Lung (tissue), 12 donors: Measurements from ENCODE around the gene BCAN. TPM values are rescaled to one million over a fixed set of nuclear protein-coding genes. Genes with fewer than 3 reads are reported as not detected.

Experiments used
- ATAC-seq: fragments of 200-7000 bp; cut with Tn5 transposase; one replicate; pipeline ENCODE4 v1.9.1; 2020; ENCODE audit warnings: moderate number of reproducible peaks; ENCODE audit not compliant: insufficient read depth, low FRiP score
- DNase-seq, 3 donors: peaks; one replicate each; pipeline ENCODE4 v3.0.0-alpha.2; 2013 to 2017
- H3K27ac ChIP-seq, 2 donors: one replicate each; pipeline ENCODE4 v1.5.1; 2013; ENCODE audit warnings: mild to moderate bottlenecking in 2 of 2, moderate library complexity in 2 of 2, control low read depth in 1 of 2, inconsistent platforms in 1 of 2, low read depth in 1 of 2, low read length in 1 of 2
- H3K27me3 ChIP-seq, 3 donors: one replicate each; pipeline ENCODE4 v1.5.1; 2013; ENCODE audit warnings: low read length in 2 of 3; ENCODE audit not compliant: control insufficient read depth in 3 of 3, insufficient read depth in 3 of 3
- H3K36me3 ChIP-seq, 4 donors: one replicate each; pipeline ENCODE4 v1.5.1; 2013; ENCODE audit warnings: low read length in 4 of 4, mild to moderate bottlenecking in 1 of 4, moderate library complexity in 1 of 4; ENCODE audit not compliant: control insufficient read depth in 4 of 4, insufficient read depth in 4 of 4
- H3K4me1 ChIP-seq, 5 donors: one replicate each; pipeline ENCODE4 v1.5.1; 2013; ENCODE audit warnings: low read length in 5 of 5, mild to moderate bottlenecking in 2 of 5, moderate library complexity in 1 of 5; ENCODE audit not compliant: control insufficient read depth in 5 of 5, insufficient read depth in 5 of 5
- H3K4me3 ChIP-seq: one replicate; pipeline ENCODE4 v1.5.1; 2013; ENCODE audit warnings: mild to moderate bottlenecking, control low read depth, moderate library complexity
- H3K9ac ChIP-seq, 2 donors: one replicate each; pipeline ENCODE4 v1.5.1; 2013; ENCODE audit warnings: low read length in 2 of 2, control low read depth in 1 of 2; ENCODE audit not compliant: insufficient read depth in 1 of 2
- H3K9me3 ChIP-seq, 4 donors: one replicate each; pipeline ENCODE4 v1.5.1; 2013; ENCODE audit warnings: low read length in 3 of 4, mild to moderate bottlenecking in 1 of 4, moderate library complexity in 1 of 4; ENCODE audit not compliant: control insufficient read depth in 4 of 4, insufficient read depth in 3 of 4
- WGBS, 2 donors: extraction: QIAGEN DNeasy Blood & Tissue Kit; methylation state at CpG; one replicate each; pipeline ENCODE4 v1.1.7; 2013; 5-methylcytosine and 5-hydroxymethylcytosine counted together
- polyA plus RNA-seq, 2 donors: library from polyadenylated mRNA; stranded (reverse); fragments of 200-250 nt; gene quantifications; one replicate each; pipeline ENCODE4 v1.2.1, GENCODE V29; 2013
- total RNA-seq, 2 donors: library from RNA; depleted of rRNA in 1 of 2; stranded (reverse); fragments of >200 nt in 1 of 2; gene quantifications; one replicate each; pipeline ENCODE4 v1.2.1, GENCODE V29; 2014 to 2021
- TF ChIP-seq, protein P1 (sequence below): IDR thresholded peaks from 2 replicates; pipeline ENCODE4 v1.5.1; 2012; ENCODE audit warnings: mild to moderate bottlenecking; ENCODE audit errors: control extremely low read depth, extremely low read depth
- donor health status: control.
- donor health status: control.
- donor health status: Bipolar disorder and iron deficiency.
- donor health status: healthy.
- donor health status: DM: yes; HTN: yes; CAD: no.

BCAN gene
- total and polyA plus RNA-seq, 4 donors, result 0.05 to 1.1 (median 0.12) TPM

DNA sequence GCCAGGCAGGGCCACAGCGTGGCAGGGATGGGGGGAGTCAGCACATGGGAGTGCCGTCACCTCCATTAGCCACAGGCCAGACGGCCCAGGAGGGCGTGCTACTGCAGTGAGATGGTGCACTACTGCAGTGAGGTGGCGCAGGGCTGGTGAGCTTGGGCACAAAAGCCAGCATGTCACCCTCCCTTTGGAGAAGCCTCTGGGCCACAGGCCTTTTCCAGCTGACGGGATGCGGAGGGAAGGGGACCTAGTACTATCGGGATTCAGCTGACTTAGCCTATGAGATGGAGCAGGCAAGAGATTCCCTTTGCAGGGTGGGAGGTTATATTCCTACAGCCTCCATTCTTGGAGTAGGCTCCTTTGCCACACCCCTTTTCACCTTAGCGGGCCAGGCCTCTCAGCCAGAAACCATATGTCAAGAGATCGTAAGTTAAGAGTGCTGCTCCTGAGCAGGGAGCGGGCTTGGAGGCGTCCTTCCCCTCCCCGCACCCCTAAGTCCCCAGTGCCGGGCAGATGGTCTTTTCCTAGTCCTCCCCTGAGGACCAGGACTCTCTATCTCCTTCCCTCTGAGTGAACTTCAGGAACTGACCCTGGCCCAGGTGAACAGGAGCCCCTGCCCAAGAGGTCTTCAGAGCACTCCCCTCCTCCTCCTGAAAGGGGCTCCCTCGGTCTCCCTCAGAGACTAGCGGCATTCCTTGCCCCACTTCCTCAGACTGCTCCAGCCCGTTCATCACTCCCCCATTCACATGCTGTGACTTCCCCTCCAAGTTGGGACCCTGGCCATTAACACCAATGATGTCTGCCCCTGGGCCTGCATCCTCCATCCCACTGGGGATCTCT is 27.1 kb downstream of the BCAN start:
- ATAC-seq (no peak), DNase-seq (no peak)
- Histone ChIP-seq H3K27ac (peak overlapping the region; percentile 38 to 52), H3K9ac (no peak overlapping the region), H3K9me3 (peaks cover 0 to 2% (median 0%) of the 10 kb centered on the region in 4 donors), H3K27me3 (peaks cover 0 to 2% (median 0%) of the 10 kb centered on the region in 3 donors), H3K4me1 (peaks cover 13 to 58% (median 31%) of the 10 kb centered on the region in 5 donors), H3K36me3 (peaks cover 0 to 5% (median 1%) of the 10 kb centered on the region in 4 donors), H3K4me3 (no peak overlapping the region)
- 74 to 76% methylated on average over 16 to 17 of the region's 17 CpGs for WGBS, 2 donors
- TF ChIP-seq, protein P1, sequence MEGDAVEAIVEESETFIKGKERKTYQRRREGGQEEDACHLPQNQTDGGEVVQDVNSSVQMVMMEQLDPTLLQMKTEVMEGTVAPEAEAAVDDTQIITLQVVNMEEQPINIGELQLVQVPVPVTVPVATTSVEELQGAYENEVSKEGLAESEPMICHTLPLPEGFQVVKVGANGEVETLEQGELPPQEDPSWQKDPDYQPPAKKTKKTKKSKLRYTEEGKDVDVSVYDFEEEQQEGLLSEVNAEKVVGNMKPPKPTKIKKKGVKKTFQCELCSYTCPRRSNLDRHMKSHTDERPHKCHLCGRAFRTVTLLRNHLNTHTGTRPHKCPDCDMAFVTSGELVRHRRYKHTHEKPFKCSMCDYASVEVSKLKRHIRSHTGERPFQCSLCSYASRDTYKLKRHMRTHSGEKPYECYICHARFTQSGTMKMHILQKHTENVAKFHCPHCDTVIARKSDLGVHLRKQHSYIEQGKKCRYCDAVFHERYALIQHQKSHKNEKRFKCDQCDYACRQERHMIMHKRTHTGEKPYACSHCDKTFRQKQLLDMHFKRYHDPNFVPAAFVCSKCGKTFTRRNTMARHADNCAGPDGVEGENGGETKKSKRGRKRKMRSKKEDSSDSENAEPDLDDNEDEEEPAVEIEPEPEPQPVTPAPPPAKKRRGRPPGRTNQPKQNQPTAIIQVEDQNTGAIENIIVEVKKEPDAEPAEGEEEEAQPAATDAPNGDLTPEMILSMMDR, result no peak

DNA sequence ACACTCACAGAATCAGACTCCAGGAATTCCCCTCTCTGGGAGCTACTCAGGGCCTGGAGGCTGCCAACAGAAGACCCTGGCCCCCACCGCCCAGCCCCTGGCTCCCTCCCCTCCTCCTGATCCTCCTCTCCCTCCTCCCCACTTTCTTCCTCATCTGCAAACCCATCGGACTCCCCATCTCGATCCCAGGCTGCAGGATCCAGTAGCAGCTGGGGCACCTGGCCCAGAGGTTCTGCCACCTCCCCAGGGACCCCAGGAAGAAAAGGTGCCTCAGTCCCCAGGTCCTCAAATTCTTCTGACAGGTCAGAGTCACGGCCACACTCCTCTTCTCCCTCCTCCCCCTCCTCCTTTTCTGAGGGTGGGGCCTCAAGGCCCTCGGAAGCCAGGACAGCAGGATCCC is 27.9 kb downstream of the BCAN start:
- peaks cover 0 to 2% (median 0%) of the 10 kb centered on the region in 4 donors for H3K9me3 ChIP-seq
- peaks cover 0 to 2% (median 0%) of the 10 kb centered on the region in 3 donors for H3K27me3 ChIP-seq
- peaks cover 15 to 58% (median 25%) of the 10 kb centered on the region in 5 donors for H3K4me1 ChIP-seq
- ATAC-seq (no peak), DNase-seq (no peak)
- H3K4me3 ChIP-seq, result no peak overlapping the region
- peaks cover 0 to 5% (median 1%) of the 10 kb centered on the region in 4 donors for H3K36me3 ChIP-seq
- WGBS, 2 donors, result 59 to 74% methylated on average over 5 of the region's 5 CpGs
- H3K9ac ChIP-seq, result no peak overlapping the region
- H3K27ac ChIP-seq, result peak overlapping the region; percentile 38 to 41
- TF ChIP-seq, protein P1, result no peak

DNA sequence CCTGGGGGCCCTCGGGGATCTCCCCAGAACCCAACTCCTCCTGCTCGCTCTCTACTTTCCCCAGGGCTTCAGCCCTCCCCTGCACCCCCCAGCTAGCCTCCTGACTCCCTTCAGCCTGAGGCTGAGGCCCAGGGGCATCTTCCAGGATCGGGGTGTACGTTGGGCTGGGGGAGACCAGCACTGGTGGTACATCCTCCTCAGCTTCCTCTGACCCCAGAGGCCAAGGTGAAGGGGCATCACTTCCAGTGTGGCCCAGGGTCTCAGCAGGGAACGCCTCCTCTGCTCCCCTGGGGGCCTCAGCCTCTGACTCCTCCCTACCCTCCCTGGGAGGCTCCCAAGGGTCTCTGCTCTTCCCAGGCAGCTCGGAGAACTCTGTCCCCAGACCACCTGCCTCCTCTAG is 28.4 kb downstream of the BCAN start:
- H3K9ac ChIP-seq, result no peak overlapping the region
- H3K27ac ChIP-seq, result peak overlapping the region; percentile 5 to 41
- WGBS, 2 donors, result 73 to 96% methylated on average over 6 of the region's 6 CpGs

More for the DNA sequence above, 28.4 kb downstream of the BCAN start:
- peaks cover 0 to 2% (median 0%) of the 10 kb centered on the region in 4 donors for H3K9me3 ChIP-seq
- H3K27me3 ChIP-seq, result peaks cover 0 to 2% (median 0%) of the 10 kb centered on the region in 3 donors
- ATAC-seq (no peak), DNase-seq (no peak)
- H3K36me3 ChIP-seq, result peaks cover 0 to 5% (median 1%) of the 10 kb centered on the region in 4 donors
- peaks cover 14 to 60% (median 24%) of the 10 kb centered on the region in 5 donors for H3K4me1 ChIP-seq
- H3K4me3 ChIP-seq, result no peak overlapping the region
- TF ChIP-seq, protein P1, result no peak
